Gastrocnemius medialis (tissue), 4 donors: ENCODE results near the gene SLC9A4. TPM values are rescaled to one million over a fixed set of nuclear protein-coding genes. Genes with fewer than 3 reads are reported as not detected.

Experiments used
- ATAC-seq, 2 donors: fragments of 150-250 bp; one replicate each; pipeline ENCODE4 v1.9.1; 2016
- DNase-seq, 2 donors: peaks; one replicate each; pipeline ENCODE4 v3.0.0-alpha.2; 2019
- H3K27ac ChIP-seq, 4 donors: fragments of 200-600 bp; sonication (generic); 1 replicate in 1 of 4; 2 replicates in 3 of 4; pipeline ENCODE4 v1.5.1; 2016 to 2018; ENCODE audit warnings: mild to moderate bottlenecking in 2 of 4, moderate library complexity in 1 of 4
- H3K27me3 ChIP-seq, 3 donors: fragments of 200-600 bp; sonication (generic) in 2 of 3; 1 replicate in 1 of 3; 2 replicates in 2 of 3; pipeline versions ENCODE4 v1.5.1 to v1.6.0; 2016 to 2019; ENCODE audit warnings: mild to moderate bottlenecking in 1 of 3, moderate library complexity in 1 of 3
- H3K36me3 ChIP-seq, 2 donors: fragments of 200-600 bp; sonication (generic) in 1 of 2; one replicate each; pipeline ENCODE4 v1.5.1; 2017 to 2018
- H3K4me1 ChIP-seq, 2 donors: fragments of 200-600 bp; sonication (generic) in 1 of 2; one replicate each; pipeline ENCODE4 v1.5.1; 2016 to 2017; ENCODE audit warnings: mild to moderate bottlenecking in 2 of 2
- H3K4me3 ChIP-seq, 4 donors: fragments of 200-600 bp; sonication (generic) in 3 of 4; 1 replicate in 1 of 4; 2 replicates in 3 of 4; pipeline ENCODE4 v1.5.1; 2016 to 2019; ENCODE audit warnings: mild to moderate bottlenecking in 2 of 4
- H3K9me3 ChIP-seq, 3 donors: fragments of 200-600 bp; sonication (generic) in 2 of 3; 1 replicate in 1 of 3; 2 replicates in 2 of 3; pipeline ENCODE4 v1.5.1; 2016 to 2019
- CTCF ChIP-seq, 5 experiments: fragments of 450-650 bp in 3 of 5; fragments of 200-600 bp in 2 of 5; sonication (generic) in 2 of 5; IDR thresholded peaks in 4 of 5; conservative IDR thresholded peaks in 1 of 5; 1 replicate in 4 of 5; 2 replicates in 1 of 5; pipeline ENCODE4 v1.5.1; 2016 to 2019; ENCODE audit warnings: antibody characterized with exemption in 5 of 5, mild to moderate bottlenecking in 3 of 5, moderate library complexity in 3 of 5
- POLR2A ChIP-seq, 2 donors: fragments of 450-650 bp; IDR thresholded peaks; one replicate each; pipeline ENCODE4 v1.6.1; 2017; ENCODE audit warnings: antibody characterized with exemption in 2 of 2, mild to moderate bottlenecking in 2 of 2, moderate library complexity in 2 of 2
- in situ Hi-C, 4 donors: fragments of 200-750 bp; cut with MboI; loops; one replicate each; pipeline versions ENCODE4 v1.15.0 to v1.8.0; 2017; ENCODE audit warnings: low sequenced_read_pairs in 4 of 4
- intact Hi-C: fragments of 100-400 bp; cut with DNase I; formaldehyde crosslinking; loops from one replicate; pipeline ENCODE4 v1.15.1; 2023; ENCODE audit warnings: low total_unique reads
- total RNA-seq, 4 donors: library from RNA; depleted of rRNA; stranded (reverse); fragments of >200 nt; gene quantifications; one replicate each; pipeline versions ENCODE4 v1.1.0 to v1.2.3, GENCODE V29; 2016

SLC9A4 gene
- total RNA-seq, 4 donors from 2014 or later, result not detected

- no peak for TF ChIP-seq CTCF (IDR thresholded peaks at IDR 0.05 in 4 of 5, conservative IDR thresholded peaks at IDR 0.05 in 1 of 5)
- no peak for TF ChIP-seq POLR2A (IDR thresholded peaks at IDR 0.05)
- no peak for DNase-seq
- H3K27ac ChIP-seq, result no peak overlapping the region
- H3K36me3 ChIP-seq, result no peaks in the 10 kb centered on the region
- H3K9me3 ChIP-seq, result no peaks in the 10 kb centered on the region
- H3K4me3 ChIP-seq, result no peak overlapping the region
- intact Hi-C loops (no loop called here), in situ Hi-C loops (no loop called here)
- no peaks in the 10 kb centered on the region for H3K4me1 ChIP-seq
- ATAC-seq, result no peak
- H3K27me3 ChIP-seq, result no peaks in the 10 kb centered on the region
Observed at GRCh38 chr2:102499558-102499957, 26.5 kb downstream of the SLC9A4 start.

GRCh38 chr2:102502576-102502975, 29.6 kb downstream of the SLC9A4 start:
- DNase-seq (no peak), ATAC-seq (no peak)
- Histone ChIP-seq H3K4me1 (no peaks in the 10 kb centered on the region), H3K27me3 (no peaks in the 10 kb centered on the region), H3K9me3 (no peaks in the 10 kb centered on the region), H3K27ac (no peak overlapping the region), H3K36me3 (no peaks in the 10 kb centered on the region), H3K4me3 (no peak overlapping the region)
- intact Hi-C loops (no loop called here), in situ Hi-C loops (no loop called here)
- TF ChIP-seq CTCF (IDR thresholded peaks at IDR 0.05 in 4 of 5, conservative IDR thresholded peaks at IDR 0.05 in 1 of 5) (no peak), POLR2A (IDR thresholded peaks at IDR 0.05) (no peak)

GRCh38 chr2:102504833-102505232, 31.8 kb downstream of the SLC9A4 start:
- Histone ChIP-seq H3K4me3 (no peak overlapping the region), H3K9me3 (no peaks in the 10 kb centered on the region), H3K36me3 (no peaks in the 10 kb centered on the region), H3K27me3 (no peaks in the 10 kb centered on the region), H3K27ac (no peak overlapping the region), H3K4me1 (no peaks in the 10 kb centered on the region)
- DNase-seq (no peak), ATAC-seq (no peak)
- in situ Hi-C loops (no loop called here), intact Hi-C loops (no loop called here)
- TF ChIP-seq CTCF (IDR thresholded peaks at IDR 0.05 in 4 of 5, conservative IDR thresholded peaks at IDR 0.05 in 1 of 5) (no peak), POLR2A (IDR thresholded peaks at IDR 0.05) (no peak)

- ATAC-seq (no peak), DNase-seq (no peak)
- no peak overlapping the region for H3K4me3 ChIP-seq
- H3K27me3 ChIP-seq, result no peaks in the 10 kb centered on the region
- no peaks in the 10 kb centered on the region for H3K36me3 ChIP-seq
- intact Hi-C loops, result no loop called here
- H3K9me3 ChIP-seq, result no peaks in the 10 kb centered on the region
- no peaks in the 10 kb centered on the region for H3K4me1 ChIP-seq
- H3K27ac ChIP-seq, result no peak overlapping the region
- in situ Hi-C loops, result no loop called here
- no peak for TF ChIP-seq CTCF (IDR thresholded peaks at IDR 0.05 in 4 of 5, conservative IDR thresholded peaks at IDR 0.05 in 1 of 5)
- TF ChIP-seq POLR2A (IDR thresholded peaks at IDR 0.05), result no peak
Observed at GRCh38 chr2:102505290-102505689, 32.3 kb downstream of the SLC9A4 start.

- Histone ChIP-seq H3K9me3 (no peaks in the 10 kb centered on the region), H3K36me3 (no peaks in the 10 kb centered on the region), H3K4me1 (no peaks in the 10 kb centered on the region), H3K27me3 (no peaks in the 10 kb centered on the region), H3K27ac (no peak overlapping the region), H3K4me3 (no peak overlapping the region)
- in situ Hi-C loops, result no loop called here
- TF ChIP-seq POLR2A (IDR thresholded peaks at IDR 0.05), result no peak
- intact Hi-C loops, result no loop called here
- DNase-seq, result no peak
- ATAC-seq, result no peak
Observed at GRCh38 chr2:102506743-102507142, 33.7 kb downstream of the SLC9A4 start.
